ENCODE measurements around the gene GRB14. TPM values are rescaled to one million over a fixed set of nuclear protein-coding genes. Genes with fewer than 3 reads are reported as not detected.
"Not testable (repeated sequence)": the region's sequence is repeated elsewhere in the genome, so short reads cannot be mapped to it uniquely, and the experiment has no call there.

GRB14 gene
- total RNA-seq, 1 donor from 2014 or later, result 13.6 TPM

- no peaks in the 10 kb centered on the region for H3K27me3 Mint-ChIP-seq (ENCODE audit: low read depth)
Observed at GRCh38 chr2:164554487-164554886, 66.8 kb downstream of the GRB14 start.

GRCh38 chr2:164551519-164551918, 69.8 kb downstream of the GRB14 start:
- Mint-ChIP-seq H3K27me3 (ENCODE audit: low read depth) (no peaks in the 10 kb centered on the region), H3K4me3 (no peak overlapping the region), H3K9me3 (peaks cover 21% of the 10 kb centered on the region), H3K36me3 (peaks cover 11% of the 10 kb centered on the region), H3K27ac (no peak overlapping the region), H3K4me1 (peaks cover 6% of the 10 kb centered on the region)
- TF ChIP-seq CTCF (IDR thresholded peaks at IDR 0.05; ENCODE audit: unreplicated experiment), result no peak
- DNase-seq (ENCODE audit: low spot score in 2 of 2, unreplicated experiment in 2 of 2), result no peak

More at GRCh38 chr2:164554487-164554886, 66.8 kb downstream of the GRB14 start:
- Mint-ChIP-seq H3K27ac (no peak overlapping the region), H3K4me1 (peaks cover 6% of the 10 kb centered on the region), H3K4me3 (no peak overlapping the region), H3K9me3 (peaks cover 9% of the 10 kb centered on the region), H3K36me3 (peaks cover 3% of the 10 kb centered on the region)
- no peak for TF ChIP-seq CTCF (IDR thresholded peaks at IDR 0.05; ENCODE audit: unreplicated experiment)
- no peak for DNase-seq (ENCODE audit: low spot score in 2 of 2, unreplicated experiment in 2 of 2)

- DNase-seq (ENCODE audit: low spot score in 2 of 2, unreplicated experiment in 2 of 2); H3K4me3 Mint-ChIP-seq; H3K27ac Mint-ChIP-seq; H3K27me3 Mint-ChIP-seq (ENCODE audit: low read depth); H3K4me1 Mint-ChIP-seq: not testable (repeated sequence)
- peaks cover 30% of the 10 kb centered on the region for H3K9me3 Mint-ChIP-seq
- peaks cover 18% of the 10 kb centered on the region for H3K36me3 Mint-ChIP-seq
Observed at GRCh38 chr2:164549705-164550104, 71.6 kb downstream of the GRB14 start.

- peaks cover 20% of the 10 kb centered on the region for H3K4me1 Mint-ChIP-seq
- DNase-seq (ENCODE audit: low spot score in 2 of 2, unreplicated experiment in 2 of 2), result no peak
- peaks cover 17% of the 10 kb centered on the region for H3K36me3 Mint-ChIP-seq
- peaks cover 24% of the 10 kb centered on the region for H3K9me3 Mint-ChIP-seq
- no peak overlapping the region for H3K27ac Mint-ChIP-seq
- no peak for TF ChIP-seq CTCF (IDR thresholded peaks at IDR 0.05; ENCODE audit: unreplicated experiment)
- H3K27me3 Mint-ChIP-seq (ENCODE audit: low read depth), result no peaks in the 10 kb centered on the region
- H3K4me3 Mint-ChIP-seq, result no peak overlapping the region
Observed at GRCh38 chr2:164545484-164545883, 75.8 kb downstream of the GRB14 start.

- Mint-ChIP-seq H3K4me3 (no peak overlapping the region), H3K4me1 (peaks cover 32% of the 10 kb centered on the region), H3K27ac (peak overlapping the region; percentile 68), H3K27me3 (ENCODE audit: low read depth) (no peaks in the 10 kb centered on the region), H3K9me3 (peaks cover 20% of the 10 kb centered on the region), H3K36me3 (peaks cover 17% of the 10 kb centered on the region)
- DNase-seq (ENCODE audit: low spot score in 2 of 2, unreplicated experiment in 2 of 2), result no peak
- TF ChIP-seq CTCF (IDR thresholded peaks at IDR 0.05; ENCODE audit: unreplicated experiment), result no peak
Observed at GRCh38 chr2:164542581-164543021, 78.7 kb downstream of the GRB14 start.

GRCh38 chr2:164538240-164538866, 82.9 kb downstream of the GRB14 start:
- Mint-ChIP-seq H3K4me1 (peaks cover 53% of the 10 kb centered on the region), H3K27ac (no peak overlapping the region), H3K9me3 (peaks cover 3% of the 10 kb centered on the region), H3K4me3 (no peak overlapping the region), H3K27me3 (ENCODE audit: low read depth) (no peaks in the 10 kb centered on the region), H3K36me3 (peaks cover 1% of the 10 kb centered on the region)
- TF ChIP-seq CTCF (IDR thresholded peaks at IDR 0.05; ENCODE audit: unreplicated experiment), result no peak
- no peak for DNase-seq (ENCODE audit: low spot score in 2 of 2, unreplicated experiment in 2 of 2)

Measured in mesothelial cell of epicardium (in vitro differentiated cells).